ENCODE results near the gene NGFR.

NGFR gene

GRCh38 chr17:49452661-49453060 lies 42.4 kb upstream of the NGFR start:
- no peak for DNase-seq (ENCODE audit: low read depth)
- TF ChIP-seq, protein P1, sequence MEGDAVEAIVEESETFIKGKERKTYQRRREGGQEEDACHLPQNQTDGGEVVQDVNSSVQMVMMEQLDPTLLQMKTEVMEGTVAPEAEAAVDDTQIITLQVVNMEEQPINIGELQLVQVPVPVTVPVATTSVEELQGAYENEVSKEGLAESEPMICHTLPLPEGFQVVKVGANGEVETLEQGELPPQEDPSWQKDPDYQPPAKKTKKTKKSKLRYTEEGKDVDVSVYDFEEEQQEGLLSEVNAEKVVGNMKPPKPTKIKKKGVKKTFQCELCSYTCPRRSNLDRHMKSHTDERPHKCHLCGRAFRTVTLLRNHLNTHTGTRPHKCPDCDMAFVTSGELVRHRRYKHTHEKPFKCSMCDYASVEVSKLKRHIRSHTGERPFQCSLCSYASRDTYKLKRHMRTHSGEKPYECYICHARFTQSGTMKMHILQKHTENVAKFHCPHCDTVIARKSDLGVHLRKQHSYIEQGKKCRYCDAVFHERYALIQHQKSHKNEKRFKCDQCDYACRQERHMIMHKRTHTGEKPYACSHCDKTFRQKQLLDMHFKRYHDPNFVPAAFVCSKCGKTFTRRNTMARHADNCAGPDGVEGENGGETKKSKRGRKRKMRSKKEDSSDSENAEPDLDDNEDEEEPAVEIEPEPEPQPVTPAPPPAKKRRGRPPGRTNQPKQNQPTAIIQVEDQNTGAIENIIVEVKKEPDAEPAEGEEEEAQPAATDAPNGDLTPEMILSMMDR (IDR thresholded peaks at IDR 0.05; ENCODE audit: control insufficient read depth, insufficient read depth, low read depth, low read length, missing control alignments), result no peak
- H3K4me3 ChIP-seq (ENCODE audit: control insufficient read depth, low read depth, low read length), result no peak overlapping the region

DNA sequence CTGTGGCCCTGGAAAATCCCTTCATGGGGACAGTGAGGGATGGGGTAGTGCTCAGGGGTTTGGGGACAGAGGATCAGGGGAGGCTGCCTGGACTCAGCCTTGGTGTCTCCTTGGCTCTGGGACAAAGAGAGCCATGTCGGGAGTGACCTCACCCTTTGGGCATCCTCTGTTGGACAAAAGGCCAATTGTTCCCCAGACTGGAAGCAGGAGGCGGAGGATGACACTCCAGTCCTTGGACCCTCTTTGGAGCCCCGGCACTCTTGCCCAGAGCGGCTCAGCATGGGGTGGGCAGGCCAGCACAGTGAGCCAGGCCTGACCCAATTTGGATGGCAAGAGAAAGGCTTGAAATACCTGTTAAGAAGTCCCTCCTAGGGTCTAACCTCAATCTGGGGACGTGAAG lies 41.0 kb upstream of the NGFR start:
- TF ChIP-seq, protein P1 (IDR thresholded peaks at IDR 0.05; ENCODE audit: control insufficient read depth, insufficient read depth, low read depth, low read length, missing control alignments), result no peak
- DNase-seq (ENCODE audit: low read depth), result no peak
- no peak overlapping the region for H3K4me3 ChIP-seq (ENCODE audit: control insufficient read depth, low read depth, low read length)

DNA sequence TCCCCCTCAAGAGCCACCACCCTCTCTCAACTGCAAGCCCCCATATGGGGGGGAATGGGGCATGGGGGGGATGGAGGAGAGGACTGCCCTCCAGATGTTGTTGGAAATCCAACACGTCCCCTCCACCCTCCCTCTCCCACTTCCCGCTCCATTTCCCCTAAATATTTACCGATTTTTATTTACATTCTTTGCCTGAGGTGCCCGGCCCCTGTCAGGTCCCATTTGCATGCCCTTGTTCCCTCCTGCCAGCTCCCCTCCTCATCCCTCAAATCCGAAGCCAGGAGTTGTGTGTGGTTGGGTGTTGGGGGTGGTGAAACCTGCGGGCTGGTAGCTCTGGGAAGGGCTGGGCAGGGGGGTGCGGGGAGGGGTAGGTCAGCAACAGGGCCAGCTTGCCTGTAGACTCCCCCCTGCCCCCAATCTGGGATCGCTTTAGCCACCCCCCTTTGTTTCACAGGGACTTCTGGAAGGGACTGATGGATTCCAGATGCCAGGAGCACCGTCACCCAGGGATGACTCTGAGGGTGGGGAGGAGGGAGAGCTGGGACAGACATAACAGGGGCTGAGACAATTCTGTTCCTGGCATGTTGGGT lies 39.7 kb upstream of the NGFR start:
- H3K4me3 ChIP-seq (ENCODE audit: control insufficient read depth, low read depth, low read length), result no peak overlapping the region
- no peak for DNase-seq (ENCODE audit: low read depth)
- TF ChIP-seq, protein P1 (IDR thresholded peaks at IDR 0.05; ENCODE audit: control insufficient read depth, insufficient read depth, low read depth, low read length, missing control alignments), result no peak

DNA sequence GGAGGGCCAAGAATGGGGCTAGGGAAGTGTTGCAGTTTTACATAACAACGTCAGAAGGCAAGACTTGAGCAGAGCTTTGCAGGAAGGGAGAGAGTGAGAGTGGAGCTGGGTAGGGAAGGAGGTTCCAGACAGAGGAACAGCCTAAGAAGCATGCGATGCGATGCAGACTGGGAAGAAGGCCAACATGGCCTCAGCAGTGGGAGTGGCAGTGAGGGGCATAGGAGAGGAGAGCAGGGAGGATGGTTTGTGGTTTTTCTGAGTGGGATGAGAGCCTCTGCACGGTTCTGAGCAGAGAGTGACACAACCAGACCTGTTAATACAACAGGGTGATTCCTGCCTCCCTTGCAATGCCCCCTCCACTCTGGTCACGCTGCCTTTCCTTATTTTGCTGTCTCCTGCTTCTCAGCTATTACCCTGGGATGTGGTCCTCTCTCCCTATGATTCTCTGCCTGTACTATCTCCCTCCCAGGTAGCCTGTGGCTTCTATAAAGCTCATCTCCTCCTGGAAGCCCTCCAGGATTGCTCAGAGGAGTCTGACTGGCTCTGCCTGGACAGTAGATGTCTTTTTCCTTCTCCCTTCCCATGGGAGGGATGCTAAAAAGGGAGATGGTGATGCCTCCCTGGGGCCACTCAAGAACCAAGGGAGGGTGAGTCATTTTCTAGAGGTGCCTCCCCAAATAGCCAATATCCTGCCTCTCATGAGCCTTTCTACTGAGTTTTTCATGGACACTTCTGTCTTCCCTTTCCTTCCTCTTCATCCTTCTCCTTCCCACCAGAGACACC lies 38.7 kb upstream of the NGFR start:
- TF ChIP-seq, protein P1 (IDR thresholded peaks at IDR 0.05; ENCODE audit: control insufficient read depth, insufficient read depth, low read depth, low read length, missing control alignments), result no peak
- H3K4me3 ChIP-seq (ENCODE audit: control insufficient read depth, low read depth, low read length), result no peak overlapping the region
- peak; percentile 54 for DNase-seq (ENCODE audit: low read depth)

- TF ChIP-seq, protein P1 (IDR thresholded peaks at IDR 0.05; ENCODE audit: control insufficient read depth, insufficient read depth, low read depth, low read length, missing control alignments), result no peak
- no peak for DNase-seq (ENCODE audit: low read depth)
- H3K4me3 ChIP-seq (ENCODE audit: control insufficient read depth, low read depth, low read length), result no peak overlapping the region
Observed at GRCh38 chr17:49457564-49458535, 37.2 kb upstream of the NGFR start.

- no peak for DNase-seq (ENCODE audit: low read depth)
- H3K4me3 ChIP-seq (ENCODE audit: control insufficient read depth, low read depth, low read length), result no peak overlapping the region
- TF ChIP-seq, protein P1 (IDR thresholded peaks at IDR 0.05; ENCODE audit: control insufficient read depth, insufficient read depth, low read depth, low read length, missing control alignments), result no peak
Observed at GRCh38 chr17:49459401-49459984, 35.6 kb upstream of the NGFR start.
